Erythroblast (primary cell): ENCODE results near the gene FNBP1.

Experiments
- GATA1 ChIP-seq: IDR thresholded peaks from 2 replicates; pipeline ENCODE4 v1.6.1; 2011; ENCODE audit warnings: low read depth, mild to moderate bottlenecking, control low read depth, low read length, moderate library complexity
- POLR2A ChIP-seq: IDR thresholded peaks from 2 replicates; pipeline ENCODE4 v1.6.1; 2011; ENCODE audit warnings: mild to moderate bottlenecking, low read length

DNA sequence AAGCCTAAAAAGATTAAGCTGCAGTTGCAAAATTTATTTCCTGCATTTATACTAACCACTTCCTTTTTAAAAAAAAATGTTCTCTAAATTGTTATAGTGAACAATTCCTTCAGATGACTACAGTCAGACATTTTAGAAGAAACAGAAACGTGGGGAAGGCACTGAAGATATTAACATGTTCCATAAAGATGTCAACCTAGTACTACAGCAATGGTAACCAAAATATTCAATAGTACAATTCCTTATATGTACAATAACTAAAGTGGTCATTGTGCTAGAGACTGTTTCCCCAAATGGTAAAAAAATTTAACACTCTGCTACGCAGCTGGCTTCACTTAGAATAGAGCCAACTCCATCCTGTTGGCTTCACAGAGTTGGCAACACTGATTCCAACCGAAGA is 97.7 kb downstream of the FNBP1 start:
- TF ChIP-seq POLR2A (no peak), GATA1 (no peak)
